ENCODE results near the gene CHSY1.

CHSY1 gene

DNA sequence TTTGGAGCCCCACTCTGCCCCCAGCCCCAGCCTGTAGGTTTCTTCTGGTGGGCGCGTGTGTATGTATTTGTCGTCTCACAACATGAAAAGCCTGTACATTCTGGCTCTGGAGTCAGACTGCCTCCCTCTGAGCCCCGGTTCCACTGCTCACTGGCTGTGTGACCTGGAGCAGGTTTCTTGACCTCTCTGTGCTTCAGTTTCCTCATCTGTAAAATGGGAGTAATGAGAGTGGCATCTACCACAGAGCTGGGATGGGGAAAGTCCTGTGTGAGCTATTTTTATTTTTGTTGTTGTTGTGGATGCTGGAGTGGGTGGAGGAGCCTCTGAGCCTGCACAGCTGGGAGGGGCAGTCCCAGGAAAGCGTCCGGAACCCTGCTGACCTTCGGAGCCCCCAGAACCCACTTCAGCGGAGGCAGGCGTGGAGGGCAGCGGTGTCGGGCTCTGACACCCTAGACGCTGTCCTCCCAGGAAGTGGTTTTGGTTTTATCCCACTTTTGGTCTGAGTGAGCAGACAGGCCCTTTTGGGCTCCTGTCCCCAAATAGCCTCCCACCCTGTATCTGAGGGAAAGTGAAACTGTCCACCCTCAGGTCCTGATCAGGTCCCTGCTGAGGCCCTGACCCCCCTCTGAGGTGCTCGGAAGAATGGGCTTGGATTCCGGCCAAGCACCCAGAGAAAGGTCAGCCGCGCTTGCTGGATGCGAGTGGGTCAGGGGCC, 103.5 kb downstream of the CHSY1 start:
- TF ChIP-seq GATA2 (IDR thresholded peaks at IDR 0.05; ENCODE audit: low read depth, low read length): no peak
- no peak for TF ChIP-seq GATA3 (IDR thresholded peaks at IDR 0.05; ENCODE audit: low read depth, low read length)

DNA sequence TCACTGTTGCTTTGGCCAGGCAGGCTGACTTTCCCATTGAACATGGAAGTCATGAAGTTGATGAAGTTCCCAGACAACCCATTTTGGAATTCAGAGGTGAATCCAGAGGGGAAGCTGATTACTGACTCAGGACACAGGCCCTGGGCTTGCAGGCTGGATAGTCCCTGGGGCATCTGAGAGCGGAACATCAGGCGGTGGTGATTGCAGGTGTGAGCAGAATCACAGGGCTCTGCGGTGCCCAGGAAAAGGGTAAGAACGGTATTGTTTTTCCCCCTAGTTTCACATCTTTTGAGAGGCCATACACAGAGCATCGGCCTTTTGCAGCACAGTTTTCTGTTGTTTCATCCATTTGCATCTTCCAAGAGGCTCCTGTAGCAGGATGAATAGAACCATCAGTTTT, 104.7 kb downstream of the CHSY1 start:
- no peak for TF ChIP-seq GATA2 (IDR thresholded peaks at IDR 0.05; ENCODE audit: low read depth, low read length)
- no peak for TF ChIP-seq GATA3 (IDR thresholded peaks at IDR 0.05; ENCODE audit: low read depth, low read length)

DNA sequence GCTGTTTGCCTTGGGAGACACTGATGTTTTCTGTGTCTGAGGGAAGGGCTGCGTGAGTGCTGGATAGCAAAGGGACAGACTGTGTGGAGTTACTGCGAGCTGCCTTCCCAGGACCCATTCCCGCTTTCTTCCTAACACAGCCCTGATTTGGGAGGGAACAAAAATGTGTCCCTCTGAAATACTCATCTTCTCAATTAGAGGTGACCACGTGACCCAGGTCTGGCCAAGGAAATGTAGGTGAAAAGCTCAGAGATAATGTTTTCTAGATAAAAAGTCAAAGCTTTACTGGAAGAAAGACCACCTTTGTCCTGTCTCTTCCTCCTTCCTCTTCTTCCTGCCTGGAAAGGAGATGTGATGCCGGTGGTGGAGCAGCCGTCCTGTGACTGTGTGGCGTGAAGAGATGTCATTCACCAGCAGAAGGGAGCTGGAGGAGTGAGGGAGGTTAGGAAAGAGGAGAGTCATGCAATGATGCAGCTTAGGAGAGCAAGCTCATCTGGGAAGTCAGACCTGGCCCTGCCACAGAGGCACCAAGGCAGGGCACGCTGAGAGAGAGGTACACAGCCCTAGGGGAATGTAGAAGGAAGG, 105.6 kb downstream of the CHSY1 start:
- TF ChIP-seq GATA3 (IDR thresholded peaks at IDR 0.05; ENCODE audit: low read depth, low read length): no peak
- no peak for TF ChIP-seq GATA2 (IDR thresholded peaks at IDR 0.05; ENCODE audit: low read depth, low read length)

DNA sequence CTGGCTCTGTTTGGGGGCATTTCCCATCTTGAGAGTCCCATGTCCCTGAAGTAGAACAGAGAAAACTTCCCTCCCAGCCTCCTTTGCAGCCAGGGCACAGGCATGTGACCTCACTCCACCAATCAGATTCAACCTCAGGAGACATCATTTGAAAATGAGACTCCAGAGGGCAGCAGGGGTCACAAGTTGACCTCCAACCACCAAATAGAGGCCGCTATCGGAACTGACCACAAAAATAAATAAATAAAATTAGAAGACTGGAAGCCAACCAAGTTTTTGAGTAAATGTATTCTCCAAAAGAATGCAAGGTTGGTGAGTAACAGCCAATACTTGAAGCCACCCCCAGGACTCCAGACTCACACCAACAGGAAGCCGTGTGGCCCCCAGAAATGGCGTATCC, 106.5 kb downstream of the CHSY1 start:
- no peak for TF ChIP-seq GATA2 (IDR thresholded peaks at IDR 0.05; ENCODE audit: low read depth, low read length)
- no peak for TF ChIP-seq GATA3 (IDR thresholded peaks at IDR 0.05; ENCODE audit: low read depth, low read length)

DNA sequence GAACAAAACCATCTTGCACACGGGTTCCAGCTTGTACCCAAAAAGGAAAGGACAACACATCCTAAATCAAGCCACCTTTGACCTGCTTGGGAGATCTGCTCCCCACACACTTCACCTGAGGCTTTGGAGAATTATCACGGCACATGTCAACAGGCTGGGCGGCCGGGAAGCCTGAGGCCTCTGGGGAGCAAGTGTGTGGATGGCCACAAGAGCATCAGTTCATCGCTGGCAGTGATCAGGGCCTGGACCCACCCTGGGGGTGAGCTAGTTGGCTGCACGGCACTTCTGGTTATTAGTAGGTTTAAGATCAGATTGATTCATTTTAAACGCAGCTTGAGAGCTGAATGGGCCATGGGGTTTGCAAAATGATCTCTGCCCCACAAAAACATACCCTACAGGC, 108.5 kb downstream of the CHSY1 start:
- TF ChIP-seq GATA3 (IDR thresholded peaks at IDR 0.05; ENCODE audit: low read depth, low read length): no peak
- no peak for TF ChIP-seq GATA2 (IDR thresholded peaks at IDR 0.05; ENCODE audit: low read depth, low read length)

DNA sequence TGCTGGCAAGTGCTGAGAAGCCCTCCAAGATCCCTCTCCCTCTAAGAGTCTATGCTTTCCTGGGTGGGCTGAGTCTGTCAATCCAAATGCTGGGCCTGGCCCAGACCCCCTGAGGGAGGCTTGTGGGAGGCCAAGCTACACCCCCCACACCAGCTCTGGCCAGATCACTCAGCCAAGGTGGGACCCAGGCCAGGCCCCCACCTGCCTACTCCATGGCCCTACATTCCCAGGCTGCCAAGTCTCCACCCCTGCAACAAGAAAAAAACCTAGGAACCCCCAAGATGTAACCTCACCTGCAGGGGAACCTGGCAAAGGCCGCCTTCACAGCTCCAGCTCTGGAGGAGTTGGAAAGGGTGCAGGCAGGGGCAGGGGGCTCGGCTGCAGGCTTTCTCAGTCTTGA, 109.1 kb downstream of the CHSY1 start:
- TF ChIP-seq GATA3 (IDR thresholded peaks at IDR 0.05; ENCODE audit: low read depth, low read length) (no peak), GATA2 (IDR thresholded peaks at IDR 0.05; ENCODE audit: low read depth, low read length) (no peak)

DNA sequence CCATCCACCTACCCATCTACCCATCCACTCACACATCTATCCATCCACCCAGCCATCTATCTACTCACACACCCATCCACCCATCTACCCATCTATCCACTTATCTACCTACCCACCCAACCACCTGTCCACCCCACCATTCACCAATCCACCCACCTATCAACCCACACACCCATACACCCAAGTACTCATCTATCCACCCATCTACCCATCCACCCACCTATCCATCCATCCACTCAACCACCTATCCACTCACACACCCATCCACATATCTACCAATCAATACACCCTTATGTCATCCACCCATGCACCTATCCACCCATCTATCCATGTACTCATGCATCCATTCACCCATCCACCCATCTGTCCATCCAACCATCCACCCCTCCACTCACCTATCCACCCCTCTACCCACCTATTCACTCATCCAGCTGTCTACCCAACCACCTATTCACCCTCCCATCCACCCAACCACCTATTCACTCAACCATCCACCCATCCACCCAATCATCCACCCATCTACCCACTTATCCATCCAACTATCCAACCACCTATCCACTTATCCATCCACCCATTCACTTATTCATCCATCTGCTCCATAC, 109.8 kb downstream of the CHSY1 start:
- TF ChIP-seq GATA2 (IDR thresholded peaks at IDR 0.05; ENCODE audit: low read depth, low read length) (no peak), GATA3 (IDR thresholded peaks at IDR 0.05; ENCODE audit: low read depth, low read length) (no peak)

DNA sequence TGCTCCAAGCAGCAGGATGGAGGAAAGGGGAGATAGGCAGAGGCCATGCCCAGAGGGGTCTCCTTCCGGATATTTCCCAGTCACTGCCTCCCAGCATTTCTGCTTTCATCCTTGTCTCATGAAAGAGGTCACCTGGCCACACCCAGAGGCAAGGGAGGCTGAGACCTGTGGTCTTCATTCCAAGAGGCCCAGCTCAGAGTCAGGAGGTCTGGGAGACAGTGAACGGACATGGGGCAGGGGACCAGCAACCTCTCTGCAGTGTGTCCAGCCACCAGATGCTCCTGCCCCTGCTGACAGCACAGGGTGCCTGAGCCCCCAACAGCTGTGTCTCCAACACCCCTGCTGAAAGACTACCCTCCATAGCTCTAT, 111.2 kb downstream of the CHSY1 start:
- TF ChIP-seq GATA2 (IDR thresholded peaks at IDR 0.05; ENCODE audit: low read depth, low read length) (no peak), GATA3 (IDR thresholded peaks at IDR 0.05; ENCODE audit: low read depth, low read length) (no peak)

DNA sequence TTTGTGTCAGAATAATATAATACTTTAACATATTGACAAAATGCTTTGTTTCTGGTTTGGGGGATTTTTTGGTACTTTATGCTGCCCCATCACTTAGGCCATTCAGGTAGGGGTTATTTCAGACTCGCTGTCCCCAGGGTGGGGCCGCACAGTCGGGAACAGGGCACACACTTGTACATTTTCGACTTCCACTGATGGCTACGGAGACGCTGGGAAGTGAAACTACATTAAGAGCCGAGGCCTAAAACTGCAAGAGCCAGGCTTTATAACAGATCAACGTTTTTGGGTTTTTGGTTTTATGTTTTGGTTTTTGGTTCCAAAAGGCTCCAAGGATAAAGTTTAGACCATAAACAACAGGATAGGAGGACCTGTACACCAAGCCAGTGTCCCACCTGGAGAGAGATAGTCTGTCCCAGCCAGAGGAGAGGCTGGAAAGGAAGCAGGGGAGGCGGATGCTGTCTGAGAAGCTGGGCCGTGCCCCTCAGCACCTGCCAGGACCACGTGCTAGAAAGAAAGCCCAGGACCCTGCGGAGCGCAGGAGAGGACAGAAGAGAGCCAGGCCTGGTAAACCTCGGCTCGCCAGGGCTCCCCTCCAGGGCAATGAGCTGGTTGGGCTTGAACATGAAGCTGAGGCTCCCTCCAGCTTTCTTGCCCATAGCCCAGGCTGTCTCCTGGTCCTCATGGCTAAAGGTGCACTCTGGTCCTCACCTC, 111.7 kb downstream of the CHSY1 start:
- TF ChIP-seq GATA3 (IDR thresholded peaks at IDR 0.05; ENCODE audit: low read depth, low read length): no peak
- TF ChIP-seq GATA2 (IDR thresholded peaks at IDR 0.05; ENCODE audit: low read depth, low read length): no peak

DNA sequence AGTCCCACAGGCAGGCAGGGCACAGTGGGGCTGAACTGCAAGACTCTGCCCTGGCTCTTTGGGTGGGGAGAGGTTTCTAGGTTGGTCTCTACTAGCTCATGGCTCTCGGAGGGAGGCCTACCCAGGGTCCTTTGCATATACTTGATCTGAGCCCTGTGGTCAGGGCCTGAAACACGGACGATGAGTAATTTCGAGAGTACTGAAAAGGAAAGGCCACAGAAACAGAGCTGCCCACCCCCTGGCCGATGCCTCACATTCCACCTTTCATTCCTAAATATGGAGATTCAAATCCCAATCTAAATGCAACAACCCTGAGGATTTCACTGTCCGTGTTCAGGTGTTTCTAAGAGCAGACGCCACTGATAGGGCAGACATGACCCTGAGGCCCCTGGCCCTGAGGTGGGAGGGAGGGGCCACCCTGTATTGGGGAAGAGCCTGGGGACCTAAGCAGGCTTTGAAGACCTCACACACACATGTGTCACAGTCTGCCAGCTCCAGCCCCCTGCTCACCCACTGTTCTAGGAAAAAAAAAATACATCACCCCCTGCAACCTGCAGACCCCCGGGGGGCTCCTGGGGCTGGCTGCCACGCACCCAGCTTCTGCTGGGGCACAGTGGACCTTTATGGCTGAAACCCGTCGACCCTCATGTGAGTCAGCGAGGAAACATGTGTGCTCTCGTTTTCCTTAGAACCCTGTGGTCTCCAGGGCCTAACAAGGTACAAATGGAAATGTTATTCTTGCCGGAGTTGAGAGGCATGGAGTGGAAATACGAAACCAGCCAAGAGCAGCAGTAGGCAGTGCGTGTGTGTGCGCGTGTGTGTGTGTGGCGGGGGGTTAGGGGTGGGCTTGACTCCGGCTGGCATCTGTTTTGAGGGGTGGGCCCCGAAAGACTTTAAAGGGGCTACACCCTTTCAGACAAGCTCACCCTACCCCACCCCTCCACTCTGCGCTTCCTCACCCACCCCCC, 112.7 kb downstream of the CHSY1 start:
- TF ChIP-seq GATA3 (IDR thresholded peaks at IDR 0.05; ENCODE audit: low read depth, low read length) (no peak), GATA2 (IDR thresholded peaks at IDR 0.05; ENCODE audit: low read depth, low read length) (no peak)

DNA sequence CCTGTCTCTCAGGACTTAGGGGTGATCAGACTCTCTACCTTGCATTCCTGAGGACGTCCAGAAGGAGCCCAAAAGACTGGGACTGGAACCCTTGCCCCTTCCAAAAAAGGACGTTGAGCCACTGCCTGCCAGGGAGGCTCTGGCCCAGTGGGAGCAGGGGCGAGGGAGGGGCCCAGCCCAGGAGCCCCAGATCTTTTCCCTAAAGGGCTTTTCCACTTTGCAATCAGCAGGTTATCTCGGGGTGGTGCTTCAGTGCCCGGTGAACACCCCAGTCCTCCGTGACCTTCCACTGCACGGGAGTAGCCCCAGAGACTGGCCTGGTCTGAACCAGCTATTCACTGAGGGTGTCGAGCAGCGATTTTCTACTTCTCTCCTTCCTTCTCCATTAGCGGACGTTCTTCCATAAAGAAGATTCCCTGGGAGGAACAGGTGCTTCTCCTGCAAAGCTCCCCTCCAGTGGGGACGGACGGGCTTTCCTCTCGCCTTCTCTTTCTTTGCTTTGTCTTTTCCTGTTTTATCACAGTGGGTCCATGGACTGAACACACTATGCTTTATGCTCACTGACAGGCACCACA, 113.7 kb downstream of the CHSY1 start:
- TF ChIP-seq GATA2 (IDR thresholded peaks at IDR 0.05; ENCODE audit: low read depth, low read length) (no peak), GATA3 (IDR thresholded peaks at IDR 0.05; ENCODE audit: low read depth, low read length) (no peak)

DNA sequence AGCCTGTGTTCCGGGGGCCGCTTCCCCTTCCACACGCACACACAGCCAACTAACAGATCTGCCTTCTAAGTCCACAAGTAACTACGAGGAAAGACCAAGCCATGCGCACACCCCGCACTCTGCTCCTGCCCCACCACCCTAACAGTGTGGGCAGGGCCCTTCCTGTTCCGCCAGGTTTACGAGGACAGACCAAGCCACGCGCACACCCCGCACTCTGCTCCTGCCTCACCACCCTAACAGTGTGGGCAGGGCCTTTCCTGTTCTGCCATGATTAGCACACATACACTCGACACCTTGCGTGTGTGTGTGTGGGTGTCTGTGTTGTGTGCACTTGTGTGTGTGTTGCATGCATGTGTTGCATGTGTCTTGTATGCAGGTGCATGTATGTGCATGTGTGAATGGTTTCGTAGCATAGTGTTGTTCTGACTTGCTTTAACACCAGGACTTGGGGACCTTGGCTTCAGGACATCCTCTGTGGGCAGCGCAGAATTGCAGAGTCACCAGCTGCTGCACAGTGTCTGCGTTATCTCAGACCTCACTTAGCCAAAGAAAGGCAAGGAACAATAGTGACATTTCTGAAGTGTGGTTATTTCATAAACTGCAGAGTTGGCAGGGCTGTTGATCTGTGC, 114.4 kb downstream of the CHSY1 start:
- TF ChIP-seq GATA2 (IDR thresholded peaks at IDR 0.05; ENCODE audit: low read depth, low read length) (no peak), GATA3 (IDR thresholded peaks at IDR 0.05; ENCODE audit: low read depth, low read length) (no peak)

Measured in SH-SY5Y (cell line).